Sigmoid colon (tissue), 7 donors: Measurements from ENCODE around the gene C10orf105. TPM values are rescaled to one million over a fixed set of nuclear protein-coding genes. Genes with fewer than 3 reads are reported as not detected.

Experiments used
- DNase-seq: peaks from one replicate; pipeline ENCODE4 v3.0.0-alpha.2; 2019
- H3K27ac ChIP-seq, 4 donors: fragments of 200-600 bp; sonication (generic); one replicate each; pipeline ENCODE4 v1.5.1; 2016 to 2019; ENCODE audit warnings: mild to moderate bottlenecking in 1 of 4
- H3K27me3 ChIP-seq, 3 donors: fragments of 200-600 bp; sonication (generic); one replicate each; pipeline ENCODE4 v1.5.1; 2019; ENCODE audit warnings: mild to moderate bottlenecking in 1 of 3
- H3K36me3 ChIP-seq, 4 donors: fragments of 200-600 bp; sonication (generic); one replicate each; pipeline ENCODE4 v1.5.1; 2016 to 2019
- H3K4me1 ChIP-seq, 4 donors: fragments of 200-600 bp; sonication (generic); one replicate each; pipeline ENCODE4 v1.5.1; 2017 to 2019
- H3K4me3 ChIP-seq, 4 donors: fragments of 200-600 bp; sonication (generic); one replicate each; pipeline ENCODE4 v1.5.1; 2017 to 2019; ENCODE audit warnings: mild to moderate bottlenecking in 2 of 4, moderate library complexity in 1 of 4
- H3K9me3 ChIP-seq, 4 donors: fragments of 200-600 bp in 3 of 4; sonication (generic) in 3 of 4; one replicate each; pipeline versions ENCODE4 v1.5.1 to v1.6.1; 2013 to 2019
- EP300 ChIP-seq, 4 donors: sonication (generic); formaldehyde crosslinking; IDR thresholded peaks; one replicate each; pipeline ENCODE4 v1.6.1; 2017; ENCODE audit warnings: antibody characterized with exemption in 4 of 4
- POLR2A ChIP-seq, 2 donors: fragments of 450-650 bp; IDR thresholded peaks; one replicate each; pipeline ENCODE4 v1.6.1; 2016; ENCODE audit warnings: antibody characterized with exemption in 2 of 2, mild to moderate bottlenecking in 2 of 2, moderate library complexity in 2 of 2
- POLR2AphosphoS5 ChIP-seq, 4 donors: sonication (generic); formaldehyde crosslinking; IDR thresholded peaks; one replicate each; pipeline ENCODE4 v1.6.1; 2017; ENCODE audit warnings: antibody characterized with exemption in 4 of 4
- WGBS, 2 donors: extraction: QIAGEN DNeasy Blood & Tissue Kit; methylation state at CpG; one replicate each; pipeline ENCODE4 v1.1.7; 2013; 5-methylcytosine and 5-hydroxymethylcytosine counted together
- intact Hi-C: fragments of 100-400 bp; cut with DNase I; formaldehyde crosslinking; loops from one replicate; pipeline ENCODE4 v1.15.1; 2023
- polyA plus RNA-seq, 3 donors: library from polyadenylated mRNA; stranded (reverse); fragments of 200-250 nt; gene quantifications; one replicate each; pipeline ENCODE4 v1.2.3, GENCODE V29; 2013
- total RNA-seq, 4 donors: library from RNA; depleted of rRNA; stranded (reverse); fragments of >200 nt; gene quantifications; one replicate each; pipeline ENCODE4 v1.1.0, GENCODE V29; 2016
- TF ChIP-seq, protein P1 (sequence below), 4 experiments: fragments of 450-650 bp in 3 of 4; fragments of 200-600 bp in 1 of 4; IDR thresholded peaks; one replicate each; pipeline ENCODE4 v1.5.1; 2016 to 2019; ENCODE audit warnings: antibody characterized with exemption in 4 of 4, mild to moderate bottlenecking in 3 of 4, moderate library complexity in 2 of 4
- donor health status: healthy with polysubstance abuse.
- donor health status: Bipolar disorder and iron deficiency.
- donor health status: healthy.

The C10orf105 gene
- total and polyA plus RNA-seq, 7 donors, result 0.25 to 0.55 TPM; not detected in 5

DNA sequence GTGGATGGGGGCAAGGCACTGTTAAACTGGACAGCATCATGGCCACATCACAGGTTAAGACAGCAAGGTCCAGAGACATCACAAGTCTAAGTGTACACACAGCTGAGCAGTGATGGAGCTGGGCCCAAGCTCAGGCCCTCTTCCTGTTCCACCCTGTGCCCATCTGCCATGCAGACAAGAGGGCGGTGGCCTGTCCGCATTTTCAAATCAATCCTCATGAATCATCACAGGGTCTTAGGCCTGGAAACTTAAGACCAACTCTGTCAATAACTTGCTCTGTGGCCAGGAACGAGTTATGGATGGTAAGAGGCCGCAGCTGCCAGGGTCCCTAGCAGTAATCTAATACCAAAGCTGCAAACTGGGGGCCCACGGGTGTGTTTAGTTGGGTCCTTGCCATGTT is 3.2 kb downstream of the C10orf105 start:
- H3K27ac ChIP-seq, result no peak overlapping the region
- H3K4me1 ChIP-seq, result peaks cover 0 to 55% (median 43%) of the 10 kb centered on the region in 4 donors
- intact Hi-C loops, result no loop called here
- no peaks in the 10 kb centered on the region for H3K36me3 ChIP-seq
- no peak for DNase-seq
- 93 to 94% methylated on average over 5 of the region's 5 CpGs for WGBS, 2 donors
- no peaks in the 10 kb centered on the region for H3K27me3 ChIP-seq
- no peak overlapping the region for H3K4me3 ChIP-seq
- TF ChIP-seq POLR2AphosphoS5 (IDR thresholded peaks at IDR 0.05), result no peak
- TF ChIP-seq POLR2A (IDR thresholded peaks at IDR 0.05), result no peak
- no peaks in the 10 kb centered on the region for H3K9me3 ChIP-seq

DNA sequence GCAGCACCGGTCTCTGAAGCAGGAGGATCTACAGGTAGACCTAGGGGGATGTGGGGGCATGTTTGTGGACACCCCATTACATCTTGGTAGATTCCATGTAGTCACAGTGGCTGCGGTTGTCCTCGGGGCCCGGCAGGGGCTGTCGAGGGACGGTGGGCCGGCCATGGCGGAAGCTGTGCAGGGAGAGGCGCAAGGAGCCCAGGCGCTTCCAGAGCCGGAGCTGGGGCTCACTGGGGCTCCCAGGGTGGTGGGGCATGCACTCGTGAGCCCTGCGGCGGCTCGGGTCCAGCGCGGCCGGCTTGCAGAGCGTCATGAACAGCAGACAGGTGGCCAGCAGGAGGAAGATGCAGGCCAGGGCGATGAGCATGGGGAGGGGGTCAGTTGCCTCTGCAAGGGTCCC is 3.7 kb downstream of the C10orf105 start:
- WGBS, 2 donors, result 97% methylated on average over 20 of the region's 20 CpGs
- no peak for TF ChIP-seq POLR2AphosphoS5 (IDR thresholded peaks at IDR 0.05)
- TF ChIP-seq EP300 (IDR thresholded peaks at IDR 0.05), result no peak
- TF ChIP-seq, protein P1, sequence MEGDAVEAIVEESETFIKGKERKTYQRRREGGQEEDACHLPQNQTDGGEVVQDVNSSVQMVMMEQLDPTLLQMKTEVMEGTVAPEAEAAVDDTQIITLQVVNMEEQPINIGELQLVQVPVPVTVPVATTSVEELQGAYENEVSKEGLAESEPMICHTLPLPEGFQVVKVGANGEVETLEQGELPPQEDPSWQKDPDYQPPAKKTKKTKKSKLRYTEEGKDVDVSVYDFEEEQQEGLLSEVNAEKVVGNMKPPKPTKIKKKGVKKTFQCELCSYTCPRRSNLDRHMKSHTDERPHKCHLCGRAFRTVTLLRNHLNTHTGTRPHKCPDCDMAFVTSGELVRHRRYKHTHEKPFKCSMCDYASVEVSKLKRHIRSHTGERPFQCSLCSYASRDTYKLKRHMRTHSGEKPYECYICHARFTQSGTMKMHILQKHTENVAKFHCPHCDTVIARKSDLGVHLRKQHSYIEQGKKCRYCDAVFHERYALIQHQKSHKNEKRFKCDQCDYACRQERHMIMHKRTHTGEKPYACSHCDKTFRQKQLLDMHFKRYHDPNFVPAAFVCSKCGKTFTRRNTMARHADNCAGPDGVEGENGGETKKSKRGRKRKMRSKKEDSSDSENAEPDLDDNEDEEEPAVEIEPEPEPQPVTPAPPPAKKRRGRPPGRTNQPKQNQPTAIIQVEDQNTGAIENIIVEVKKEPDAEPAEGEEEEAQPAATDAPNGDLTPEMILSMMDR (IDR thresholded peaks at IDR 0.05), result no peak
- no peak for TF ChIP-seq POLR2A (IDR thresholded peaks at IDR 0.05)
- H3K4me1 ChIP-seq, result peaks cover 0 to 55% (median 43%) of the 10 kb centered on the region in 4 donors
- H3K36me3 ChIP-seq, result no peaks in the 10 kb centered on the region
- DNase-seq, result no peak
- H3K9me3 ChIP-seq, result no peaks in the 10 kb centered on the region
- intact Hi-C loops, result no loop called here
- H3K27ac ChIP-seq, result peak overlapping the region in 1 of 4 donors; percentile 87
- no peaks in the 10 kb centered on the region for H3K27me3 ChIP-seq
- no peak overlapping the region for H3K4me3 ChIP-seq

DNA sequence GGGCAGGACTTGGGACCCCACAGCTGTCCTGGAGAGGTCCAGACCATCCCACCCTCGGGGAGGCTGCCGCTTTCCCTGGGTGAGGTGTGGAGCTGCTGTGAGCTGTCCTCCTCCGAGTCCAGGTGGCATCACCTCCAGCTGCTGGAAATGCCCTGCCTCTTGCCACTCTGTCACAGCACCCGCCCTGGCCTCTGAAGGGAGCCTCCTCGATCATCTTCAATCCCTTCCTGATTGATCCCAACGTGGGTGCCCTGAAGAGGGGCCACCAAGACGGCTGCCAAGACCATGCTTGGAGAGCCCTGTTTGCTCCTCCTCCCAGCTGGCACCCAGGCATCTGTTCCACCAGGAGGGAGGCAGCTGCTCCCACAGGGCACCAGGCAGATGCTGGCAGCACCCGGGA is 4.6 kb downstream of the C10orf105 start:
- Histone ChIP-seq H3K27me3 (no peaks in the 10 kb centered on the region), H3K36me3 (no peaks in the 10 kb centered on the region), H3K4me3 (no peak overlapping the region), H3K9me3 (no peaks in the 10 kb centered on the region), H3K4me1 (peaks cover 0 to 55% (median 43%) of the 10 kb centered on the region in 4 donors), H3K27ac (peak overlapping the region; percentile 87 to 90 (median 87))
- no peak for DNase-seq
- 83 to 87% methylated on average over 8 of the region's 8 CpGs for WGBS, 2 donors
- intact Hi-C loops, result no loop called here
- TF ChIP-seq EP300 (IDR thresholded peaks at IDR 0.05) (no peak), POLR2AphosphoS5 (IDR thresholded peaks at IDR 0.05) (no peak), POLR2A (IDR thresholded peaks at IDR 0.05) (no peak)
- TF ChIP-seq, protein P1 (IDR thresholded peaks at IDR 0.05), result no peak

DNA sequence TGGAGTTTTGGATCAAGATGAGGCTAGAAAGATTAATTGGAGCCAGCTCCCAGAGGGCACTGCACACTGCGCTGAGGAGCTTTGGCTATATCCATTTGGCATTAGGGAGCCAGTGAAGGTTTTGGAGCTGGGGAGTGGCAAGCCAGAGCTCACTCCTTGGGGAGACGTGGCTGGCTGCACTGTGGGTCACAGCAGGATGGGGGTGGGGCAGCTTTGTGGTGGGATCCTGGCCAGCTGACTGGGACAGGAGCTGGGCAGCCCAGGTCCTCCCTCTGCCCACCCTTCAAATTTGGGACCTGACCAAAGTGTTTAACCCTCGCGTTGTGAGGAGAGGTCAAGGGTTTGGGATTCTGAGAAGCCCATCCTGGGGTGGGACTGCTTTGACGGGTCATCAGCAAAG is 5.0 kb downstream of the C10orf105 start:
- Histone ChIP-seq H3K27me3 (no peaks in the 10 kb centered on the region), H3K36me3 (no peaks in the 10 kb centered on the region), H3K27ac (peak overlapping the region; percentile 87 to 90 (median 87)), H3K4me3 (no peak overlapping the region), H3K9me3 (no peaks in the 10 kb centered on the region), H3K4me1 (peaks cover 0 to 55% (median 41%) of the 10 kb centered on the region in 4 donors)
- TF ChIP-seq POLR2A (IDR thresholded peaks at IDR 0.05) (no peak), POLR2AphosphoS5 (IDR thresholded peaks at IDR 0.05) (no peak)
- no peak for DNase-seq
- 70 to 73% methylated on average over 5 of the region's 5 CpGs for WGBS, 2 donors
- intact Hi-C loops, result loop anchor here (5.0 kb wide), 2 partner anchors 317 to 337 kb away; partner anchors contain the start of gene CDH23

DNA sequence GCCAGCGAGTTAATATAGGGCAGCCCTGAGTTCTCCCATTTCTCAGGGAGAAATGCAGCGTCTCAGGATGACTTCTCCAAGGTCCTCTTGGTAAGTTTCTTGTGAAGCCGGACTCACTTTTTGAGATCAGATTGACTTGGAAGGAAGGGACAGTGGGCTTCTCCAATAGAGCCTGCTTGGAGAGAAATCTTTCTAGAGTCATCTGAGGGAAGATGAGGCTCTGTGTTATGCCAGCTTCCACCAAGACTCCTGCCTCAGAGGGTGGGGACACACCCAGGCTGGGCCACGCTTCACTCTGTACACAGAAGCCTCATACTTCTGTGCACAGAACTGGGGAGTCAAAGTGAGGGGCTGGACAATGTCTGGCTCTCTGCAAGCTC is 5.6 kb downstream of the C10orf105 start:
- H3K4me1 ChIP-seq, result peaks cover 0 to 55% (median 40%) of the 10 kb centered on the region in 4 donors

More for the DNA sequence above, 5.6 kb downstream of the C10orf105 start:
- DNase-seq, result no peak
- WGBS, 2 donors, result 58 to 66% methylated on average over 4 of the region's 4 CpGs
- TF ChIP-seq POLR2A (IDR thresholded peaks at IDR 0.05) (no peak), POLR2AphosphoS5 (IDR thresholded peaks at IDR 0.05) (no peak), EP300 (IDR thresholded peaks at IDR 0.05) (no peak)
- TF ChIP-seq, protein P1 (IDR thresholded peaks at IDR 0.05), result no peak
- Histone ChIP-seq H3K4me3 (no peak overlapping the region), H3K27me3 (no peaks in the 10 kb centered on the region), H3K9me3 (no peaks in the 10 kb centered on the region), H3K27ac (peak overlapping the region; percentile 87 to 90 (median 87)), H3K36me3 (no peaks in the 10 kb centered on the region)
- intact Hi-C loops, result loop anchor here (5.0 kb wide), 2 partner anchors 317 to 337 kb away; partner anchors contain the start of gene CDH23
